Dermis blood vessel endothelial cell (primary cell): Measurements from ENCODE around the gene PHLDA1. TPM values are rescaled to one million over a fixed set of nuclear protein-coding genes. Genes with fewer than 3 reads are reported as not detected.
"Not testable (repeated sequence)": the region's sequence is repeated elsewhere in the genome, so short reads cannot be mapped to it uniquely, and the experiment has no call there.

Experiments used
- DNase-seq: peaks from one replicate; pipeline ENCODE4 v3.0.0; 2010
- total RNA-seq: library from RNA; depleted of rRNA; stranded (reverse); fragments of >200 nt; gene quantifications from 2 replicates; pipeline ENCODE4 v1.2.3, GENCODE V29; 2014

PHLDA1 gene
- total RNA-seq, 1 donor from 2014 or later: 26.5 TPM

DNA sequence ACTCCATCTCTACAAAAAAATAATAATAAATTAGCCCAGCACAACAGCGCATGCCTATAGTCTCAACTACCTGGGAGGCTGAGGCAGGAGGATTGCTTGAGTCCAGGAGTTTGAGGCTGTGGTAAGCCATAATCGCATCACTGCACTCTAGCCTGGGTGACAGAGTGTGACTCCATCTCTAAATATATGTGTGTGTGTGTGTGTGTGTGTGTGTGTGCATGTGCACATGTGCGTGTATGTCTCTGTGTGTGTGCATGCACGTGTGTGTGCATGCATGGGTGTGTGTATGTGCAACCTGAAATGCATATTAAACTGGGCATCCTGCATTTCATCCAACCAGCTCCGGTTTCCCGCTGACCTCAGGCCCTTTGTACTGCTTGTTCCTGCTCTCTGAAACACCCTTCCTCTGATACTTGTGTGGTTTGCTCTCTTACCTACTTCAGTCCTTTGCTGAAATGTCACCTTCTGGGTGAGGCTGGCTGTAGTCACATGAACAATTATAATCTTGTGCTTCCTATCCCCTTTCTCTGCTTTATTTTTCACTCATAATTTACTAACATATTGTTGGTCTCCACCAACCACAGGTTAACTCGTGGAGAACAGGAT, 46.9 kb downstream of the PHLDA1 start:
- no peak for DNase-seq

DNA sequence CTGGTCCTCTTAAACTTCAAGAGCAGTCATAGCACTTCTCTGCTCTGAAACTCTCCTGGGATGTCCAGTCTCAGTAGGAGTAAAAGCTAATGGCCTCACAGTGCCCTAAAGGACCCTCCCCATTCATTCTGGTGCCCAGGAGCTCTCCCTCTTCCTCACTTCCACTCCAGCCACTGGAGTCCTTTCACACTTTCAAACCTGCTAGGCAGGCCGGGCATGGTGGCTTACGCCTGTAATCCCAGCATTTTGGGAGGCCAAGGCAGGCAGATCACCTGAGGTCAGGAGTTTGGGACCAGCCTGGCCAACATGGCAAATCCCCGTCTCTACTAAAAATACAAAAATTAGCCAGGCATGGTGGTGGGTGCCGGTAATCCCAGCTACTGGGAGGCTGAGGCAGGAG, 47.7 kb downstream of the PHLDA1 start:
- not testable (repeated sequence) for DNase-seq

DNA sequence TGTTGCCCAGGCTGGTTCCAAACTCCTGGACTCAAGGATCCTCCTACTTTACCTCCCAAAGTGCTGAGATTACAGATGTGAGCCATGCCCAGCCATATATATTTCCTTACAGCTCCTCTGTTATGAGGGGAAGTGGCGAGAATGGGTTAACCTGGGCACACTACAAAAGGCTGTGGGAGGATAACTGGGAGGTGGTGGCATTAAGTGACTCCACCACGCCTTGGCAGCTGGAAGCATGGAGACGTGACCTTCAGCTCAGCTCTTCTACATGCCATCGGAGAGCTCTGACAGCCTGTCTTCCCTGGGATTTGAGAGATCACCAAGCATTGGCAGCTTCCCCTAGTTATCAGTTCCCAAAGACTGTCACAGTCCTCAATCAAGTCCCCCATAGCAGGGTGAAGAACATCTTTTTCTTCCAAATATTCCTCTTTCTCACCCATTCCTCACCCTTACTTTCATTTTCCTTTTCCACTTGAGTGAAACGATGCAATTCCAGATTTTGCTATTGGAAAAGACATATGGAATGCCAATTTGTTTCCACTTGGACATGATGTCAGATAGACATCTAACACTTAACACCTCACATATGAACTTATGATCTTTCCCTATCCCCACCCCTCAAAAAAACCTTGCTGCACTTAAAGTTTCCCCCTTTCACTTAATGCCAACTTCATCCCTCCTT, 48.5 kb downstream of the PHLDA1 start:
- DNase-seq: peak; percentile 30

DNA sequence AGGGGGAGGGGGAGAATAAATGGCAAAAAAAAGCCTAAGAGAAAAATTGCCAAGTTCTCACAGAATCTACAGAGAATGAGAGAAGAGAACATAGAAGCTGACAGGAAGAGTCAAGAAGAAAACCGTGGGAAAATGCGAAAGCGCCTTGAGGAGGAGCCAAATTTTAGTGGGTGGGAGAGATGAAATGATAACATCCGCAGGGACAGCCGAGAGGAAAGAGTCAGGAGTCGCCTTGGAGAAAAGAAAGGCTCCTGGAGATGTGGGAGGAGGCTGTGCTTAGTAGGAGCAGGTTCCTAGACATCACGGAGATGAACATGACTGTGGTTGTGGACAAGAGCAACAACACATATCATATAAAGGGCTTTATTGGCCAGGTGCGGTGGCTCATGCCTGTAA, 49.4 kb downstream of the PHLDA1 start:
- DNase-seq: peak; percentile 63

DNA sequence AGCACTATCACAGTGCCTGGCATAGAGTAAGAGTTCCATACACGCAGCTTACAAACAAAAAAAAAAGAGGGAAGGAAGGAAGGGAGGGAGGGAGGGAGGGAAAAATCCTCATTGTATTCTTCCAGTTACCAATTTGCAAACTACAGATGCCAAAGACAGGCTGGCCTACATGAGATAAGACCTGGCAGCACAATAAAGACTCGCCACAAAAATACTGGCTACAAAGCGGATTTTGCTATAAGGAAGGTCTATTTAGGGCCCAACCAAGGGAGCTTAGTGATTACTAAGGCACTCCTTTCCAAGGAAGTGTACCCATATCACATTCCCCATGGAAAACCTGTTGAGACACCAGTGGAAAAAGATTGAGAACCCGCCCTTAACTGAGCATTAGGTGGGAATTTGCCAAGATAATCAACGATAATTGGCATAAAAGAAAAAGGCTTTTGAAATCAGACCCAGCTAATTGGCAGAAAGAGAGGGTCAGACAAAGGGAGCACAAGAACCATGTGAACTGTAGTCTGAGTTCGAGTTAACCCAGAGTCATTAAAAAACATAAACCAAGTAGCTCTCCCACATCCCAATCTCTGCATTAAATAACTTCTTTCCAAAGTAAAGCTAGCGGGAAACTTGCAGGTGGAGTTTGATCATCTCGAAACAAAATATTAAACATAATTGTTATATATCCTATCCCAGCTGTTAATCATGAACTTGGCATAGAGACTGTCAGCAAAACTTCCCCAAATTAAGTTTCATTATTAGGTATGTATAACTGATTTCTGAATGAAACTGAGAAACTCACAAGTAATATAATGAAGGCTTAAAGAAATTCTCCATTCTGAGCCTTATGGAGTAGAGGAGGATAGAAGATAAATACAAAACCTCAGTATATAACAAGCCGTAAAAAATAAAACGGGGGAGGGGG, 50.1 kb downstream of the PHLDA1 start:
- peak; percentile 52 for DNase-seq

DNA sequence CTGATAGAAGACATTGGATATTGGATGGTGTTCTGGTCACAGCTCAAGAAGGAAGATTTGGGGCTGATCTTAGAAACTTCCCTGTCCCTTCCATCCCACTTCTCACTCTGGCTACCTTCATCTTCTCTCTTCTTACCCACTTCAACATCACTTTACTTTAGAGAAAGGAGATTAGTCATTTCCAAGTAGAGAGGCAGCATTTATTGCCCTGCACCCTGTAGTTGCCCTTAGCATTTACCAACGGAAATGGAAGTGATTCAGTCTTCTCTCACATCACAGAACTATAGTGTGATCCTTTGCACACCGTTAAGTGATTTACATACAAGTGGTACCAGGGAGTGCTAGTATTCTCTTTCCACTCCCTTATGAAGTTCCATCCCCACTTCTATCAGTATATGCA, 52.4 kb downstream of the PHLDA1 start:
- DNase-seq: peak; percentile 88

DNA sequence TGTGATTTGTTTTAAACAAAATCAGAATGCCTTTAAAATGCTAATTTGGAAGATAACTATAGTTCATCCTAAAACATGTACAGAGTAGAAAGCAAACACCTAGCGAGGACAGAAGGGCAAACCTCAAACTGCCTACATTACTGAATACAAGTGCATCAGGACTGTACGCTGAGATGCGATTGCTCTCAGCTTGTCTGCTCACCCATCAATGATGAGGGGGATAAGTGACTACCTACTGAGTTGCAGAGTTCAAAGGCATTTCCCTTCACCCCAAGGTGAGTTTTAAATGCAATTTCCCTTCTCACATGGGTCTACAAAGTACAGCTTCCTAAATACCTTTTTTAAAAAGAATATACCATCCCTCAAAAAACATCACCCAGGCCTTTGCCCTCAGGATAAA, 52.9 kb downstream of the PHLDA1 start:
- peak; percentile 35 for DNase-seq

DNA sequence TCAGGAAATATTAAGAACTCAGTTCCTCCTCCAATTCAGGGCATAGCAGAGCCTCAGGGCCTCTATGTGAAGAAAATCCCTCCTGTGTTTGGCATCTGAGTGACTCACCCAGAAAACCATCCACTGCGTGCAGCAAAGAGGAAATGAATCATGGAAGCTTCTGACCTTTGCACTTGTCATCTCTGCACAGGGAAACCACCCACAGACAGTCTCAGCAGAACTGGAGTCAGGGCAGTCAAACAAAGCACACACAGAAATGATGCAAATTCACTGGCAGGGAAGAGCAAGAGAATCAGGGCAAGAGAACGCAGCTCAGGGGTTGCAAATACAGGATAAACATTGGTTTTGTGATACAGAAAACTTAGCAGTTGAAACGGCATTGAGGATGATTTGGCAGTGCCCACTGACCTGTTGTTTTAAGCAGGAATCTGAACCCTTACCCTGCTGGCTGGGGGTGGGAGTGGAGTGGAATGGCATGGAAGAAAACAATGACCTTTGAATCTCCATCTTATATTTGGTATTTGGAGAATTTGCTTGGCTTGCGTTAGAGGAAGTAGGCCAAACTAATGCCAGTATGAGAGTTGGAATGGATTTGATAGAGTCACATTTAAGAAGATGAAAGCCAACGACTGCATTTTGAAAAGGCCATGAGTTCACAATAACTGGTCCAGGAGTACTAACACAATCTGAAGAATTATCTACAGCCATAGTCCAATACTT, 53.5 kb downstream of the PHLDA1 start:
- DNase-seq: peak; percentile 100

DNA sequence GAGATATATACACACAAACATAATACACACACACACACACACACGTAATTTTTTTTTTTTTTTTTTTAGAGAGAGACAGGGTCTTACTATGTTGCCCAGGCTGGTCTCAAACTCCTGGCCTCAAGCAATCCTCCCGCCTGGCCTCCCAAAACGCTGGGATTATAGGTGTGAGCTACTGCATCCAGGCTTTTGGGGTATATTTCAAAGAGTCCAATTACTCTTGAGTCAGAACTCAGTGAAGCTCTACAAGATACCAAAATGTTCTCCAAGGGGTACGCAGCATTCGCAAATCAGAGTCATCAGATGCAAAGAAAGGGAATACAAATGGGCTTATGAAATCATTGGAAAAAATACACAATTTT, 54.0 kb downstream of the PHLDA1 start:
- DNase-seq: no peak

DNA sequence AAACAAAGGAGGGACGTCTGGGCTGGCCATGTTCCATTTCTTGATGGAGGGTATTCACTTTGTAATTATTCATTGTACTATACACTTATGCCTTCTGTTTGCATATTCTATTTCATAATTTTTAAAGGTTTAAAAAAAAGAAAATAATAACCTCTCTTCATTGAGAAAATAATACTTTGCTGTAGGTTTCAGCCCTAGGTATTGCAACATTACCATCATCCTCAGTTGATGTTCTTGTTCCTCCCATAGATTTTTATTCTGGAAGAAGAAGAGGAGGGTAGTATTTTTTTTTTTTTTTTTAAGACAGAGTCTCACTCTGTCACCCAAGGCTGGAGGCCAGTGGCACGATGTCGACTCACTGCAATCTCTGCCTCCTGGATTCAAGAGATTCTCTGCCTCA, 54.7 kb downstream of the PHLDA1 start:
- no peak for DNase-seq

DNA sequence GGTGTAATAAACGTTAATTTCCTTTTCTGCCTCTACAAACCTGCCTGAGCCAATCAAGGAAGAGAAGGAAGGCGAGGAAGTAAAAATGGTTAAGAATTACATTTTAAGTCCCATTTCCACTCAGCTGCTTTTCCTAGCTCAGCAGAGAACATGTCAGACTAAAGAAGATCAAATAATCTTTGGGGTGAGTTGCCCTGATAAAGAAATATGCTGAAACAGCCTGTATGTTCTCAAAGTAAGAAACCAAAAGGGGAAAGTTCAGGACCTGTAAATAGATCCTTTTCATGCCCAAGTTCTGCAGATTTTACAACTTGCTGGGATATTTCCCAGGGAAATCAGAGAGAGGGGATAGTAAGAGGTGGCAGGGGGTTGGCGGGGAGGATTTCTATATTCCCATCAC, 55.5 kb downstream of the PHLDA1 start:
- no peak for DNase-seq

DNA sequence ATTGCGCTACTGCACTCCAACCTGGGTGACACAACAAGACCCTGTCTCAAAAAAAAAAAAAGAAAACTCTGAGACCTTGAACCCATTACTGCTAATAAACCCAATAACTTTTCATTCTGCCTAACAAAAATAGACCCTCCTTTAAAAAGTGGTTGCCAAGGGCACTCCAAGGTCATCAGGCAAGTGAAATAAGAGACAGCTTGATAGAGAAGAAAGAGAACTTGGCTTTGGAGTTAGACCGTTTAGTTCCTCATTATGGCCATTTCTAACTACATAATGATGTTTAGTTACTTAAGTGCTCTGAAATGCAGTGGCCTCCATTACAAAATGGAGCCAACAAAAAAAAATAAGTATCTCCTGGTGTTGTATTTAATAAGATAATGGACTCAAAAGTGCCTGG, 55.9 kb downstream of the PHLDA1 start:
- DNase-seq: no peak

Other genes starting within 250 kb of the PHLDA1 start
- gene NAP1L1, start 52.9 kb upstream of the PHLDA1 start, total RNA-seq: 253 and 400 TPM in 2 replicates